ENCODE data around the gene DPEP1. TPM values are rescaled to one million over a fixed set of nuclear protein-coding genes. Genes with fewer than 3 reads are reported as not detected.

The DPEP1 gene
- total RNA-seq, 1 experiment from 2014 or later = 1.1 TPM

DNA sequence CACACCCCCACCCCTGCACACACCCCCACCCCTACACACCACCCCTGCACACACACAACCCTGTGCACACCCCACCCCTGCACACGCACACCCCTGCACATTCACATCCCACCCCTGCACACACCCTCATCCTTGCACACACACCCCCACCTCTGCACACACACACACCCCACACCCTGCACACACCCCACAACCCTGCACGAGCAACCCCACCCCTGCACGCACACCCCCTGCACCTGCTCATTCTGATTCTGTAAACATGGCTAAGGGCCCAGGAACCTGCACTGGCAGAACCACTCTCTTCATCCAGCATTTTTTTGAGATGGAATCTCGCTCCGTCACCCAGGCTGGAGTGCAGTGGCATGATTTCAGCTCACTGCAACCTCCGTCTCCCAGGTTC lies 25.9 kb downstream of the DPEP1 start:
- Histone ChIP-seq H3K9me3 (ENCODE audit: control insufficient read depth, low read depth, low read length) (no peaks in the 10 kb centered on the region), H2AK5ac (ENCODE audit: insufficient read length, low read length) (no peak overlapping the region), H3T11ph (ENCODE audit: low read length) (no peak overlapping the region), H2BK15ac (ENCODE audit: low read depth, low read length) (no peak overlapping the region), H3K4me2 (ENCODE audit: insufficient read depth, insufficient read length, low read length) (no peak overlapping the region), H2BK5ac (ENCODE audit: insufficient read length, low read length) (no peak overlapping the region), H3K4ac (ENCODE audit: low read depth, low read length) (no peak overlapping the region), H4K8ac (replicated peaks; ENCODE audit: insufficient read length, low read depth, low read length) (no peak overlapping the region), H4K20me1 (ENCODE audit: control insufficient read depth, insufficient read depth, insufficient read length) (no peaks in the 10 kb centered on the region), H3K23me2 (ENCODE audit: insufficient read length, low read depth, low read length, poor library complexity, severe bottlenecking) (no peaks in the 10 kb centered on the region), H3K27ac (ENCODE audit: insufficient read length, low read depth, low read length) (no peak overlapping the region), H3K27me3 (ENCODE audit: insufficient read depth, low read length) (no peaks in the 10 kb centered on the region), H3K56ac (ENCODE audit: insufficient read length, low read depth, low read length) (no peak overlapping the region), H3K79me1 (ENCODE audit: insufficient read depth, low read depth, low read length, poor library complexity, severe bottlenecking) (no peaks in the 10 kb centered on the region), H2BK20ac (ENCODE audit: low read depth, low read length, poor library complexity, severe bottlenecking) (no peak overlapping the region), H3K23ac (ENCODE audit: insufficient read length, low read depth, low read length) (no peak overlapping the region), H2BK120ac (ENCODE audit: low read depth, low read length, poor library complexity, severe bottlenecking) (no peak overlapping the region), H2BK12ac (ENCODE audit: insufficient read length, low read depth, low read length) (no peak overlapping the region), H3K9ac (ENCODE audit: extremely low read depth, insufficient read length, low read length) (no peak overlapping the region), H3K79me2 (ENCODE audit: insufficient read depth, low read length) (no peaks in the 10 kb centered on the region), H3K18ac (ENCODE audit: insufficient read length, low read depth, low read length) (no peak overlapping the region), H3K4me1 (ENCODE audit: insufficient read depth, low read length) (no peaks in the 10 kb centered on the region), H4K91ac (ENCODE audit: insufficient read length, low read depth, low read length) (no peak overlapping the region), H3K14ac (ENCODE audit: insufficient read depth, low read length) (no peak overlapping the region), H2AFZ (ENCODE audit: low read length) (no peak overlapping the region), H4K5ac (ENCODE audit: insufficient read length, low read depth, low read length) (no peak overlapping the region)
- WGBS (ENCODE audit: extremely low coverage, insufficient read length, low lambda C conversion rate) = no CpG with 5 or more reads among the region's 6 CpGs
- peaks cover 12% of the 10 kb centered on the region for H3K27me3 Mint-ChIP-seq (ENCODE audit: low read depth)
- no peak overlapping the region for H3K27ac Mint-ChIP-seq
- TF ChIP-seq, protein P1, sequence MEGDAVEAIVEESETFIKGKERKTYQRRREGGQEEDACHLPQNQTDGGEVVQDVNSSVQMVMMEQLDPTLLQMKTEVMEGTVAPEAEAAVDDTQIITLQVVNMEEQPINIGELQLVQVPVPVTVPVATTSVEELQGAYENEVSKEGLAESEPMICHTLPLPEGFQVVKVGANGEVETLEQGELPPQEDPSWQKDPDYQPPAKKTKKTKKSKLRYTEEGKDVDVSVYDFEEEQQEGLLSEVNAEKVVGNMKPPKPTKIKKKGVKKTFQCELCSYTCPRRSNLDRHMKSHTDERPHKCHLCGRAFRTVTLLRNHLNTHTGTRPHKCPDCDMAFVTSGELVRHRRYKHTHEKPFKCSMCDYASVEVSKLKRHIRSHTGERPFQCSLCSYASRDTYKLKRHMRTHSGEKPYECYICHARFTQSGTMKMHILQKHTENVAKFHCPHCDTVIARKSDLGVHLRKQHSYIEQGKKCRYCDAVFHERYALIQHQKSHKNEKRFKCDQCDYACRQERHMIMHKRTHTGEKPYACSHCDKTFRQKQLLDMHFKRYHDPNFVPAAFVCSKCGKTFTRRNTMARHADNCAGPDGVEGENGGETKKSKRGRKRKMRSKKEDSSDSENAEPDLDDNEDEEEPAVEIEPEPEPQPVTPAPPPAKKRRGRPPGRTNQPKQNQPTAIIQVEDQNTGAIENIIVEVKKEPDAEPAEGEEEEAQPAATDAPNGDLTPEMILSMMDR (conservative IDR thresholded peaks at IDR 0.05) = no peak
- peaks cover 0 to 2% (median 0%) of the 10 kb centered on the region in 3 experiments; a peak in 2 of 7 replicates for H3K36me3 Mint-ChIP-seq (ENCODE audit: insufficient read depth in 1 of 3, low read depth in 3 of 3)
- H3K4me3 Mint-ChIP-seq = no peak overlapping the region
- no peaks in the 10 kb centered on the region for H3K9me3 Mint-ChIP-seq
- no peak for DNase-seq
- peaks cover 10 to 11% of the 10 kb centered on the region in 2 experiments for H3K4me1 Mint-ChIP-seq

Measured in H9 (cell line).